Mesothelial cell of epicardium (in vitro differentiated cells): Measurements from ENCODE around the gene SLC24A1. TPM values are rescaled to one million over a fixed set of nuclear protein-coding genes. Genes with fewer than 3 reads are reported as not detected.
A peak's percentile ranks its signal among the peaks of the same experiment; 100 is the strongest.

Experiments used
- DNase-seq, 2 experiments: peaks; one replicate each; pipeline ENCODE4 v3.0.0; 2021; ENCODE audit warnings: low spot score in 2 of 2; ENCODE audit not compliant: unreplicated experiment in 2 of 2
- H3K27ac Mint-ChIP-seq: 2 replicates; pipeline ENCODE4 v1.8.0; 2021; ENCODE audit warnings: mixed read lengths
- H3K27me3 Mint-ChIP-seq: 2 replicates; pipeline ENCODE4 v1.8.0; 2021; ENCODE audit warnings: low read depth, mixed read lengths
- H3K36me3 Mint-ChIP-seq: 2 replicates; pipeline ENCODE4 v1.8.0; 2021; ENCODE audit warnings: mixed read lengths
- H3K4me1 Mint-ChIP-seq: 2 replicates; pipeline ENCODE4 v1.8.0; 2021; ENCODE audit warnings: mixed read lengths
- H3K4me3 Mint-ChIP-seq: 2 replicates; pipeline ENCODE4 v1.8.0; 2021; ENCODE audit warnings: mild to moderate bottlenecking, moderate library complexity, mixed read lengths
- H3K9me3 Mint-ChIP-seq: 2 replicates; pipeline ENCODE4 v1.8.0; 2021; ENCODE audit warnings: mixed read lengths
- CTCF ChIP-seq: fragments of 200-600 bp; sonication (generic); IDR thresholded peaks from one replicate; pipeline ENCODE4 v1.5.0; 2021; ENCODE audit warnings: antibody characterized with exemption; ENCODE audit not compliant: unreplicated experiment
- total RNA-seq: library from RNA; stranded (reverse); gene quantifications from 3 replicates; pipeline ENCODE4 v1.2.1, GENCODE V29; 2021

Gene SLC24A1
- total RNA-seq, 1 donor from 2014 or later, result 22.8 TPM

DNA sequence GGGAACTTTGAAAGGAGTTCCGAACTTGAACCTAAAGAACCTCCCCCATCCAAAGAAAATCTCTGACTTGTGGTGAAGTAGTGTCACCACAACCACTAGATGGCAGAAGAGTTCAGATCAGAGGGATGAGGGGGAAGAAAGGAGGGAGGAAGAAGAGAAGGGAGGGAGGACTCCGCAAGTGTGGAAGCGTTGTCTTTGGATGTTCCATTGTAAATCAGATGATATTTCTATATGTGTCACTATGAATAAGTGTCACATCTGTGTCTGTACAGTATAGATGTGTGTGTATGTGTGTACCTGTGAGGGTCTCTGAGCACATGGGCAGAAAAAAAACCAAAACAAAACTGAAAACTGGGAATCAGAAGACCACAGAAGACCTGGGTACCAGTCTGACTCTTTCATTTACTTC, 16.9 kb downstream of the SLC24A1 start:
- Mint-ChIP-seq H3K4me1 (peaks cover 15% of the 10 kb centered on the region), H3K9me3 (no peaks in the 10 kb centered on the region), H3K4me3 (no peak overlapping the region), H3K27me3 (peaks cover 5% of the 10 kb centered on the region), H3K27ac (peak overlapping the region; percentile 45), H3K36me3 (no peaks in the 10 kb centered on the region)
- peak; percentile 69 for TF ChIP-seq CTCF
- no peak for DNase-seq

DNA sequence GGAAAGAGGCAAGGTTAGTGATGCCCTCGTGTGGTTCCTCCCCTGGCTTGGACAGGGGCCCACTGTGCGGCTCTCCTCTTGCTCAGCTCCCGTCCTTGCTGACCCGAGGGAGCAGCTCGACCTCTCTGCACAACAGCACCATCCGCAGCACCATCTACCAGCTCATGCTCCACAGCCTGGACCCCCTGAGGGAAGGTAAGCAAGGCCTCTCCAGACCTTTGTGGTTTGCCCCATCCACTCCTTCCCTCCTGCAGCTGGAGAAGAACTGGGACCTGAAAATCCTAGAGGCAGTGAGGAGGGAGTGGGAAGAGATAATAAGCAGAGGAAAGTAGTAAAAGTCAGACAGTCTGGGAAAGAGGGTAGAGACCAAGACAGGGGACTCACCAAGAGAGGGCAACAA, 17.8 kb downstream of the SLC24A1 start:
- Mint-ChIP-seq H3K36me3 (no peaks in the 10 kb centered on the region), H3K4me3 (no peak overlapping the region), H3K27me3 (peaks cover 5% of the 10 kb centered on the region), H3K27ac (no peak overlapping the region), H3K9me3 (no peaks in the 10 kb centered on the region), H3K4me1 (peaks cover 15% of the 10 kb centered on the region)
- TF ChIP-seq CTCF, result no peak
- DNase-seq, result no peak

- Mint-ChIP-seq H3K27me3 (no peaks in the 10 kb centered on the region), H3K4me3 (no peak overlapping the region), H3K4me1 (peaks cover 15% of the 10 kb centered on the region), H3K27ac (no peak overlapping the region), H3K9me3 (no peaks in the 10 kb centered on the region), H3K36me3 (no peaks in the 10 kb centered on the region)
- DNase-seq, result no peak
- TF ChIP-seq CTCF, result no peak
Measured at GRCh38 chr15:65641768-65642475, 20.2 kb downstream of the SLC24A1 start.

DNA sequence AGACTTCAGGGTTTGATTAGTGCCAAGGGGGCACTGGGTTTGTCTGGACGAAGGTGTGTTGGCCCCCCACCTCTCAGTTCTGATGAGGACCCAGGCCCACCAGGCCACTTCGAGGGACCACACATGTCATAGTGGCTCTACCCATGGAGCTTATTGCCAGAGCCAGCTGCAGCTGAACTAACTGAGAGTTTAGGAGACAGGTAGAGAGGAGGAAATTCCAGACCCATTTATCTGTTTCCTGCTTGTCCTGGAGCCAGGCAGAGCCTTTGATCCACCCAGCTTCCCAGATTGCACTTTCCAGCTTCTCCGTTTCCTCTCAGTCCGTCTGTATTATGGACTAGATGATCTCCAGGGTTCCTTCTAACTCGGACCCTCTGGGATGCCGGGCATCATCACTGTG, 20.9 kb downstream of the SLC24A1 start:
- Mint-ChIP-seq H3K4me1 (peaks cover 13% of the 10 kb centered on the region), H3K36me3 (no peaks in the 10 kb centered on the region), H3K9me3 (no peaks in the 10 kb centered on the region), H3K27ac (no peak overlapping the region), H3K4me3 (no peak overlapping the region), H3K27me3 (no peaks in the 10 kb centered on the region)
- no peak for TF ChIP-seq CTCF
- no peak for DNase-seq

DNA sequence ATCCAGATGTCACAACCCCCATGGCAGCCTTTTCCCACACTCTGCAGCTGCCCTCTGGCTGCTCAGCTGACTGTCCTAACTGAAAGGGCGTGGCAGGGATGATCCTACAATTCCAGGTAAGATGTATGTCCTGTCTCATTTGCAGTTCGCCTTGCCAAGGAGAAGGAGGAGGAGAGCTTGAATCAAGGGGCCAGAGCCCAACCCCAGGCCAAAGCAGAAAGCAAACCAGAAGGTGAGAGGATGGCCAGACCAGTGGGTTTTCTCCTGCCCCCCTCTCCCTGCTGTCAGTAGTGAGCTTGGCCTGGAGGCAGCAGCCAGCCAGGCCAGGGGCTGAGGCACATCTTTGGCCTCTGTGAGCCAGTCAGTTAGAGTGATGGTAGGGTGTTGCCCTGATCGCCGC, 22.5 kb downstream of the SLC24A1 start:
- no peaks in the 10 kb centered on the region for H3K4me1 Mint-ChIP-seq
- H3K27ac Mint-ChIP-seq, result no peak overlapping the region
- H3K27me3 Mint-ChIP-seq, result no peaks in the 10 kb centered on the region
- H3K9me3 Mint-ChIP-seq, result no peaks in the 10 kb centered on the region
- TF ChIP-seq CTCF, result no peak
- H3K4me3 Mint-ChIP-seq, result no peak overlapping the region
- DNase-seq, result no peak
- no peaks in the 10 kb centered on the region for H3K36me3 Mint-ChIP-seq
